ENCODE measurements around the gene CDK17. TPM values are rescaled to one million over a fixed set of nuclear protein-coding genes. Genes with fewer than 3 reads are reported as not detected.

The CDK17 gene
- total RNA-seq, 2 experiments from 2014 or later = 38.7 to 43.5 TPM

DNA sequence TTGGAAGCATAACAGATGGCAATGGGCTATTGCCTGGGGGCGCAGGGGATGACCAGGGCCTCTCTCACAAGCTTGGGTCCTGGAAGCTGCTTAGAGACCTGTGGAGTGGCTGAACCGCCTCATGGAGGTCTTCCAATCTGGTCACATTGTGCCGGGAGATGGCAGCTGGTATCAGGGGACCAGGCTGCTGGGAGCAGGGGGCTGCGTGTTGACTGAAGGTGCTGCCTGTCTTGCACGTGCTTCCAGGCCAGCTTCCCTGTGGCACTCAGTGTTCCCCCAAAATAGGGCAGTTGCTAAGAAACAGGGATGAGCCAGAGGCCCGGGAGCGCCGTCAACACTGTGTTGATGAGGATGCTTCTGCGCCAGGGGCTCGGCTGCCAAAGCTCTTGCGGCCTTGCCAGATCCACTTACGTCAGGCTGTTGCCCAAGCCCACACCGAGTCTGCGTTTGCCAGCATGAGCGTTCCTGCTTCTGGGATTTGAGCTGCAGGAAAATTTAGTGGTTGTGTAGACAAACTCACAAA, 166.2 kb downstream of the CDK17 start:
- Mint-ChIP-seq H3K27me3 (no peaks in the 10 kb centered on the region), H3K9me3 (peaks cover 2% of the 10 kb centered on the region), H3K27ac (no peak overlapping the region), H3K4me3 (no peak overlapping the region), H3K36me3 (ENCODE audit: low read depth) (peaks cover 35% of the 10 kb centered on the region), H3K4me1 (peaks cover 51% of the 10 kb centered on the region)
- CTCF ChIA-PET = interaction anchor here (0.9 to 2.4 kb wide), 6 partner anchors 11 to 282 kb away, joined by 3 to 7 read pairs (median 3); no protein-coding TSS in a partner anchor
- POLR2A ChIA-PET = no interaction called here
- no peak for DNase-seq

DNA sequence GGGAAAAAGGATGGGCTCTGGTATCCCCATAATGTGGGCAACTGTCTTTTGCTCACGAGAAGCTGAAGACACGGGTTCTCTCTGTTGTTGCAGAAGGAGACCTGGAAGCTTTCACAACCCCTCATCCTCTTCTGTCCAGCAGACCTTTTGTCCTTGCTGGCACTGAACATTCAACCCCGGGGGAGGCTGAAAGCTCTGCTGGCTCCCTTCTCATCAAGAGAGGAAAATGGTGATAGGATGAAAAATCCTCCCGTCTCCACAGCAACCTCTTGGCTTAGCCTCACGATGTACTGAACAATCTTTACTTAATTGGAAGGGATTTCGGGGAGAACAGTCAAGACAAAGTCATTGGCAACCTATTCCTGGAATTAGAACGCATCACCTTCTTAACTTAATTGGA, 167.1 kb downstream of the CDK17 start:
- Mint-ChIP-seq H3K36me3 (ENCODE audit: low read depth) (peaks cover 34% of the 10 kb centered on the region), H3K9me3 (peaks cover 2% of the 10 kb centered on the region), H3K27me3 (no peaks in the 10 kb centered on the region), H3K4me3 (no peak overlapping the region), H3K27ac (no peak overlapping the region), H3K4me1 (peaks cover 43% of the 10 kb centered on the region)
- DNase-seq = no peak
- ChIA-PET POLR2A (no interaction called here), CTCF (interaction anchor here (1.5 to 2.6 kb wide), 2 partner anchors 17 to 18 kb away, joined by 3 to 7 read pairs; no protein-coding TSS in a partner anchor)

DNA sequence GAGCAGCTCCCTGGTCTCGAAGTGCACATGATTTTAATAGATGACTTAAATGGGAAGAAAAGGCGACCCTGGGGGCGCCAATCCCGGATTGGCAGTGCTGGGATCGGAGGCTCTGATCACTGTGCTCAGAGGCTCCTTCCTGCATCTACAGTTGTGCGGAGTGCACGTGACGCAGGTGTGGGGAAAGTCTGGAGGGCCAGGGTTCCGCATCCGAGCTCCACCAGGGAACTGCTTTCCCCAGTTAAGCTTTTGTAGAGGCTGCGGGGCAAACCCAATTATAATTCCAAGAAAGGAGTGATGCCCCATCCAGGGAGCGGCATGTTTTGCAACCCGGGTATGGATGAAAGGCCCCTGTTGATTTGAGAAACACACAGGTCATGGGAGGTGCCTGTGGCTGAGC, 169.6 kb downstream of the CDK17 start:
- H3K9me3 Mint-ChIP-seq = no peaks in the 10 kb centered on the region
- POLR2A ChIA-PET = no interaction called here
- H3K36me3 Mint-ChIP-seq (ENCODE audit: low read depth) = peaks cover 29% of the 10 kb centered on the region
- H3K27me3 Mint-ChIP-seq = no peaks in the 10 kb centered on the region
- no peak overlapping the region for H3K27ac Mint-ChIP-seq
- H3K4me3 Mint-ChIP-seq = no peak overlapping the region
- DNase-seq = no peak
- peaks cover 23% of the 10 kb centered on the region for H3K4me1 Mint-ChIP-seq
- CTCF ChIA-PET = interaction anchor here (1.0 to 2.6 kb wide), 2 partner anchors 9 to 15 kb away, joined by 3 to 7 read pairs; no protein-coding TSS in a partner anchor

DNA sequence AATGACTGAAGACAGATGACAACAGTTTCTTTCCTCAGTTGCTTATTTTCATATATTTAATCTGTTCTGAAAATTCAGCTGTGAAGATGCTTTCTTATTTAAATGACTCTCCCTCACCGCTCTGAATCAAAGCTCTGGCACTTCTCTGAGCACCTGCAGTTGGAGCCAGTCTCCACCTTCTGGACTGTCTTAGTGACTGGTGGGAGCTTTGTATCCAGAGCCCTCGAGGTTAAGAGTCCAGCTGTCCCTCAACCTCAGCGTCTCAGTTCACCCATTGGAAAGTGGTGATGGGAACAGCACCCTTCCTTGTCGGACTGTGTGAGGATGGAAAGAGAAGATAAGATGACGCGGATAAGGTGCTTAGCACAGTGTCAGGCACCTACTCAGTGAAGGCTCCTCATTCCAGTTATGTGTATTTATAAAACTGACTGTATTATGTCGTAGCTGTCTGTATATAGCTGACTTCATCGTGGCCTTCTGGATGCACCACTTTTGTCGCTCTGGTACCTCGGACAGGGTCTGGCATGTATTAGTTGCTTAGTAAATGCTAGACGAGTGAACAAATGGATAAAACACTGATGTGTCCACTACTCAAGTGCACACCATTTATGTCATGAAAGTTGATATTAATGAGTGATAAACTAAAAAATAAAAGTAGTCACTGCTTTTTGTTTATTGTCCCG, 171.5 kb downstream of the CDK17 start:
- Mint-ChIP-seq H3K27ac (no peak overlapping the region), H3K4me3 (no peak overlapping the region), H3K9me3 (no peaks in the 10 kb centered on the region), H3K4me1 (peaks cover 8% of the 10 kb centered on the region), H3K27me3 (no peaks in the 10 kb centered on the region), H3K36me3 (ENCODE audit: low read depth) (peaks cover 35% of the 10 kb centered on the region)
- DNase-seq = no peak
- ChIA-PET POLR2A (no interaction called here), CTCF (interaction anchor here (1.1 to 1.5 kb wide), 2 partner anchors 9 to 13 kb away, joined by 3 read pairs; no protein-coding TSS in a partner anchor)

Other genes with a start within 250 kb of the CDK17 start
- gene ELK3, start 206.1 kb downstream of the CDK17 start, total RNA-seq = 10 to 100 TPM; 27.3 to 33.9 TPM
- under 1 TPM; 0.23 to 0.40 TPM for gene CFAP54, start 89.1 kb upstream of the CDK17 start, total RNA-seq